ENCODE results near the gene ALK. TPM values are rescaled to one million over a fixed set of nuclear protein-coding genes. Genes with fewer than 3 reads are reported as not detected.

The ALK gene
- total and polyA plus RNA-seq, 10 of the 15 experiments (the other 5 are each of a cell fraction or from before 2014, with no cell fraction given) = 0.11 TPM; not detected in 9

GRCh38 chr2:29694741-29695140 lies 226.6 kb downstream of the ALK start (continued):
- TF ChIP-seq MEF2A (IDR thresholded peaks at IDR 0.05; ENCODE audit: insufficient read depth, low read depth, low read length) = no peak
- TF ChIP-seq RFX5 (IDR thresholded peaks at IDR 0.05; ENCODE audit: low read depth, low read length) = no peak
- TF ChIP-seq, protein P1, sequence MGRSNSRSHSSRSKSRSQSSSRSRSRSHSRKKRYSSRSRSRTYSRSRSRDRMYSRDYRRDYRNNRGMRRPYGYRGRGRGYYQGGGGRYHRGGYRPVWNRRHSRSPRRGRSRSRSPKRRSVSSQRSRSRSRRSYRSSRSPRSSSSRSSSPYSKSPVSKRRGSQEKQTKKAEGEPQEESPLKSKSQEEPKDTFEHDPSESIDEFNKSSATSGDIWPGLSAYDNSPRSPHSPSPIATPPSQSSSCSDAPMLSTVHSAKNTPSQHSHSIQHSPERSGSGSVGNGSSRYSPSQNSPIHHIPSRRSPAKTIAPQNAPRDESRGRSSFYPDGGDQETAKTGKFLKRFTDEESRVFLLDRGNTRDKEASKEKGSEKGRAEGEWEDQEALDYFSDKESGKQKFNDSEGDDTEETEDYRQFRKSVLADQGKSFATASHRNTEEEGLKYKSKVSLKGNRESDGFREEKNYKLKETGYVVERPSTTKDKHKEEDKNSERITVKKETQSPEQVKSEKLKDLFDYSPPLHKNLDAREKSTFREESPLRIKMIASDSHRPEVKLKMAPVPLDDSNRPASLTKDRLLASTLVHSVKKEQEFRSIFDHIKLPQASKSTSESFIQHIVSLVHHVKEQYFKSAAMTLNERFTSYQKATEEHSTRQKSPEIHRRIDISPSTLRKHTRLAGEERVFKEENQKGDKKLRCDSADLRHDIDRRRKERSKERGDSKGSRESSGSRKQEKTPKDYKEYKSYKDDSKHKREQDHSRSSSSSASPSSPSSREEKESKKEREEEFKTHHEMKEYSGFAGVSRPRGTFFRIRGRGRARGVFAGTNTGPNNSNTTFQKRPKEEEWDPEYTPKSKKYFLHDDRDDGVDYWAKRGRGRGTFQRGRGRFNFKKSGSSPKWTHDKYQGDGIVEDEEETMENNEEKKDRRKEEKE (IDR thresholded peaks at IDR 0.05) = no peak
- TF ChIP-seq RUNX3 (IDR thresholded peaks at IDR 0.05; ENCODE audit: low read length) = no peak
- TF ChIP-seq ZSCAN29 (IDR thresholded peaks at IDR 0.05) = no peak
- TF ChIP-seq POU2F2 (IDR thresholded peaks at IDR 0.05; ENCODE audit: borderline replicate concordance, low read depth, low read length) = no peak
- no peak for TF ChIP-seq IKZF2 (IDR thresholded peaks at IDR 0.05)
- no peak for TF ChIP-seq E4F1 (IDR thresholded peaks at IDR 0.05; ENCODE audit: borderline replicate concordance, partially characterized antibody)
- TF ChIP-seq BRCA1 (IDR thresholded peaks at IDR 0.05; ENCODE audit: low read depth, low read length) = no peak
- TF ChIP-seq KAT2A (conservative IDR thresholded peaks at IDR 0.05; ENCODE audit: control insufficient read depth, low read depth, low read length) = no peak
- TF ChIP-seq TBL1XR1 (IDR thresholded peaks at IDR 0.05; ENCODE audit: low read depth, low read length) = no peak
- no peak for TF ChIP-seq NKRF (conservative IDR thresholded peaks at IDR 0.05)
- no peak for TF ChIP-seq RBBP5 (conservative IDR thresholded peaks at IDR 0.05)

All from GM12878 (cell line).